Measurements from ENCODE around the gene ALMS1.
"Not testable (repeated sequence)": the region's sequence is repeated elsewhere in the genome, so short reads cannot be mapped to it uniquely, and the experiment has no call there.

ALMS1 gene

DNA sequence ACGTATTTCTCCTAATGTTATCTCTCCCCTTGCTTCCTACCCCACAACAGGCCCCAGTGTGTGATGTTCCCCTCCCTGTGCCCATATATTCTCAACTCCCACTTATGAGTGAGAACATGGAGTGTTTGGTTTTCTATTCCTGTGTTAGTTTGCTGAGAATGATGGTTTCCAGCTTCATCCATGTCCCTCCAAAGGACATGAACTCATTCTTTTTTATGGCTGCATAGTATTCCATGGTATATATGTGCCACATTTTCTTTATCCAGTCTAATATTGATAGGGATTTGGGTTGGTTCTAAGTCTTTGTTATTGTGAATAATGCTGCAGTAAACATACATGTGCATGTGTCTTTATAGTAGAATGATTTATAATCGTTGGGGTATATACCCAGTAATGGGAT, 119.2 kb downstream of the ALMS1 start:
- not testable (repeated sequence) for DNase-seq

DNA sequence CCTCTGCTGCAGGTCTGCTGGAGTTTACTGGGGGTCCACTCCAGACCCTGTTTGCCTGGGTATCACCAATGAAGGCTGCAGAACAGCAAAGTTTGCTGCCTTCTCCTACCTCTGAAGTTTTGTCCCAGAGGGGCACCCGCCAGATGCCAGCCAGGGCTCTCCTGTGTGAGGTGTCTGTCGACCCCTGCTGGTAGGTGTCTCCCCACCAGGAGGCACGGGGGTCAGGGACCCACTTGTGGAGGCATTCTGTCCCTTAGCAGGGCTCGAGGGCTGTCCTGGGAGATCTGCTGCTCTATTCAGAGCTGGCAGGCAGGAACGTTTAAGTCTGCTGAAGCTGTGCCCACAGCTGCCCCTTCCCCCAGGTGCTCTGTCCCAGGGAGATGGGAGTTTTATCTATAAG, 124.8 kb downstream of the ALMS1 start:
- DNase-seq: not testable (repeated sequence)

DNA sequence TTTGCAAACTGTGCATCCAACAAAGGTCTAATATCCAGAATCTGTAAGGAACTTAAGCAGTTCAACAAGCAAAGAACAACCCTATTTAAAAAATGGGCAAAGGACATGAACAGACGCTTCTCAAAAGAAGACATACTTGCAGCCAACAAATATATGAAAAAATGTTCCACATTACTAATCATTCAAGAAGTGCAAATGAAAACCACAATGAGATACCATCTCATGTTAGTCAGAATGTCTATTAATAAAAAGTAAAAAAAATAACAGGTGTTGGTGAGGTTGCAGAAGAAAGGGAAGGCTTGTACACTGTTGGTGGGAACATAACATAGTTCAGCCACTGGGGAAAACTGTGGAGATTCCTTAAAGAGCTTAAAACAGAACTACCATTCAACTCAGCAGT, 130.4 kb downstream of the ALMS1 start:
- DNase-seq: no peak

DNA sequence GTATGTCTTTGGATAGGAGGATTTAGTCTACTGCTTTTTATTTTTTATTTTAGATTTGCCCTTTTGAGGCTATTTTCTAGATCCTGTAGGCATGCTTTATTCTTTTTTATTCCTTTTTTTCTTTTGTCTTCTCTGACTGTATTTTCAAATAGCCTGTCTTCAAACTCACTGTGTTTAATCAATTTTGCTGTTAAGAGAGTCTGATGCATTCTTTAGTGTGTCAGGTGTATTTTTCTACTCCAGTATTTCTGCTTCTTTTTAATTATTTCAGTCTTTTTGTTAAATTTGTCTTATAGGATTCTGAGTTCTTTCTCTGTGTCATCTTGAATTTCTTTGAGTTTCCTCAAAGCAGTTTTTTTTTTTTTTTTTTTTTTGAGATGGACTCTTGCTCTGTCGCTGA, 143.1 kb downstream of the ALMS1 start:
- no peak for DNase-seq

DNA sequence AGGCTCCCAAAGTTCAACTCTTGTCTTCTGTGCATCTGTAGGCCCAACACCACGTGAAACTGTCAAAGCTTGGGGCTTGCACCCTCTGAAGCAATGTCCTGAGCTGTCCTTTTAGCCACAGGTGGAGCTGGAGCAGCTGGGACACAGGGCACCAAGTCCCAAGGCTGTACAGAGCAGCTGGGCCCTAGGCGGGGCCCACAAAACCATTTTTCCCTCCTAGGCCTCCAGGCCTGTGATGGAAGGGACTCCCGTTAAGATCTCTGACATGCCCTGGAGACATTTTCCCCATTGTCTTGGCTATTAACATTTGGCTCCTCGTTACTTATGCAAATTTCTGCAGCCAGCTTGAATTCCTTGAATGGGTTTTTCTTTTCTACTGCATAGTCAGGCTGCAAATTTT, 145.1 kb downstream of the ALMS1 start:
- DNase-seq: not testable (repeated sequence)

DNA sequence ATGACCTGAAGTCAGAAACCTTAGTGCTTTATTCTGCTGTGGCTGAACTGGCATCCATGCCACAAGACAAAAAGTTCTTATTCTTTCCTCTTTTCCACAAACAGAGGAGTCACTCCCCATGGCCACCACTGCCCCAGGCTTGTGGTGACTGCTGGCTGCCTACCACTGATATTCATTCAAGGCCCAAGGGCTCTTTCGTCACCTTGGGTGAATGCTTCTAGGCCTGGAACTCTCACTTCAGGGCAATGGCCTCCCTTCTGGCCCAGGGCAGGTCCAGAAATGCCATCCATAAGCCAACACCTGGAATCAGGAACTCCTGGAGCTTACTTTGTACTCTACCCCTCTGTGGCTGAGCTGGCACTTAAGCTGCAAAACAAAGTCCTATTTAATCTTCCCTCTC, 146.7 kb downstream of the ALMS1 start:
- DNase-seq: no peak

DNA sequence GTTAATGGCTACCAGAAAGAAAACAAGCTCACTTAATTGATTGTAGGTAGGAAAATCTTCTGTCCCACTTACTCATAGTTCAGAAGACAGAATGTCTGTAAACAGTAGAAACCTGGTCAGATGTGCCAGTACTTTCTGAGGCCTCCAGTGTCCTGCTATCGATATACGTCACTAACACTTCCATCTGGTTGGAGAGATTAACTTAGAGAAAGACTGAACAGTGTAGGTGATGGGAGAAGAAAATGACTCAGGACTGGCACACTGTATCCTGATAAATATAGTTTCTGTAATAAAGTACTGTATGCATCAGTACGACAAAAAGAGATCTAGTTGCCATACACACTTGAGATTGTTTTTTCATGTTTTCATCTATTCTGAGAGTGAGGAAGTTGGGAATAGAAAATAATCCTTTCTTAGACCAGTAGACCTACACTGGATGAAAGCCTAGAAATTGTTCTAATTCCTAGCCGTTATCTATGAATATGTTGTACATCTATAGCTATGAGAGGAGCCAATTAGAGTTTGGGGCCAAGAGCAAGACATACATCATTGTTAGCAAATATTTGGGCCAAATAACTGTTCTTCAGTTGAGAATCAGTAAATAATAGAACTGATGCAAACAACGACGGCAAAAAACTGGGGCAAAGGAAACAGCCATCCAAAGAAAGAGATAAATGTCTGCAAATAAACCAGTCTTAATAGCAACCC, 150.7 kb downstream of the ALMS1 start:
- DNase-seq: no peak

DNA sequence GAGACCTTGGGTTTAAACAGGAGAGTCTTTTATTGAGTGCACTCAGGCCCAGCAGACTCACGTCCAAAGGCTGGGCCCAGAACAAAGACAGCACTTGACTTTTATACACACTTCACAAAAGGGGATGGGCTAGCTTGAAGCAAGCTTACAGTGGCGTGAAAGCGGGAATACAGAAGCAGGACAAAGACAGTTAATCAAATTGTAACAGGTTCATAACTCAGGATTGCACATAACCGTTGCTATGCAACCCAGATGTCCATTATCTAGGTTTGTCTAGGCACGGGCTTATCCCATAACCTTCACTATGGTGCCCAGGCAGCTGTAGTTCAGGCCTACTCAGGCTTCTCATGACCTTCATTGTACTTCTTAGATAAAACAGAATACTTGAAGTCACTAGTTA, 175.2 kb downstream of the ALMS1 start:
- not testable (repeated sequence) for DNase-seq

DNA sequence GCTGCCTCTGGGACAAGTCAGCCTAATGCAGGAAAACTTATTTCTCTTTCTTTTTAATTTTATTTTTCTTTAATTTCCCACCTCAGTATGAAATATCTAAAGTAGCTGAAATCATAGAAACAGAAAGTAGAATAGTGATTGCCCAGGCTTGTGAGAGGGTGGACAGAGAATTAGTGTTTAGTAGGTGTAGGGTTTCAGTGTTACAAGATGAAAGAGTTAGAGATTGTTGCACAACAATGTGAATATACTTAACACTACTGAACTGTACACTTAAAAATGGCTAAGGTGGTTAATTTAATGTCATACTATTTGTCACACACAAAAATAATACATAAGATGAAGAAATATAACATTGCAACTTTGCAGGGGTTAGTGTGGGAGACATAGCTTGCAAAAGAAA, 175.8 kb downstream of the ALMS1 start:
- no peak for DNase-seq

DNA sequence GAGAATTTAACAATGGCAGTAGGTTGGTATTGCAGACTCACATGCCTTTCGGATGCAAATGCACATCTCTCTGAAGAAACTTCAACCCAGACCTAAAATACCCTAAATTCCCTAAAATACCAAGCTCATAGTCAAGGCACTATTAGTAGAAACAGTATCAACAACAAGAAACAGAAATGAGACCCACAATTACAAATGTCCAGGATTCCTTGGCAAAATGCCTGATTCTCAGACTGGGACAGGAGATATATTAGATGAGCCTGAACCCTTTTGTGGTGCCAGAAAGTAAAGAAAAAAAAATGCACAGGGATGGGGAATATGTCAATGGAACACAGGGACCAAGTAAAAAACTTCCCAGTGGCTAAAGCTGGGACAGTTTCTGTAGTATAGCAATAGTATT, 179.3 kb downstream of the ALMS1 start:
- no peak for DNase-seq

DNA sequence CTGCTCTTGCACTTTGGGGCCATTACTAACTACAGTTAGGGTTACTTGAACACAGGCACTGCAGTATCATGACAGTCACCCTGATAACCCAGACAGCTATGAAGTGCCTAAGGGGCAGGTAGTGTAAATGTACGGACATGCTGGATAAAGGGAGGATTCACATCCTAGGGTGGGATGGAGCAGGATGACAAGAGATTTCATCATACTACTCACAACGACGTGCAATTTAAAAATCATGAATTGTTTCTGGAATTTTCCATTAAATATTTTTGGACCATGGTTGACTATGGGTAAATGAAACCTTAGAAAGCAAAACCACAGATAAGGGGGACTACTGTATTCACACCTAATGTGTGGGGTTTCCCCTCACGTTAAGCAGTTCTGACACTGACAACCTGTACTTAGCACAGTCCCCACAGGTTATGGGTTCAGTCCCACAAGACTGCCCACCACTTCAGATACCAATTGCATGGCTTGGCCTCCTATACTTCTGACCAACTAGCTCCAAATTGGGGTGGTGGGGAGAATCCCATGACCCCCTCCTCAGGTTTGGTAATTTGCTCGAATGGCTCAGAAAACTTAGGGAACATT, 180.7 kb downstream of the ALMS1 start:
- DNase-seq: no peak

DNA sequence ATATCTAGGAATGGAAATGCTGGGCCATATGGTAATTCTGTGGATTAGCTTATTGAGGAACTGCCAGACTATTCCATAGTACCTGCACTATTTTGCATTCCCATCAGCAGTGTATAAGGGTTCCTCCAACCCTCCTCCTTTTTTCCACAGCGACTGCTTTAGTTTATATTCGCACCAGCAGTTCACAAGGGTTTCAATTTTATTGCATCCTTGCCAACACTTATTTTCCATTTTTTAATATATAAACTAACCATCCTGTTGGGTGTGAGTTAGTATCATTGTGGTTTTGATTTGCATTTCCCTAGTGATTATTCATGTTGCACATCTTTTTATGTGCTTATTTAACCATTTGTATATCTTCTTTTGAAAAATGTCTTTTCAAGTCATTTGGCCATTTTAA, 189.6 kb downstream of the ALMS1 start:
- no peak for DNase-seq

DNA sequence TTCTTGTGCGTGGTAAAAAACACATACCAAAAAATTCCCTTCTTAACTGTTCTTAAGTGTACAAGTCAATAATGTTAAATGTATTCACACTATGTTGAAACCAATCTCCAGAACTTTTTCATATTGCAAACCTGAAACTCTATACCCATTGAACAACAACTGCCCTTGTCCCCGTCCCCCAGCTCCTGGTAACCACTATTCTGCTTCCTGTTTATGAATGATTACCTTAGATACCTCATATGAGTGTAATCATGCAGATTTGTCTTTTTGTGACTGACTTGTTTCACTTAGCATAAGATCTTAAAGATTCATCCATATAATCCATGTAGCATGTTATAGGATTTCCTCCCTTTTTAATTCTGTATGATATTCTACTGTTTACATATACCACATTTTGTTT, 196.7 kb downstream of the ALMS1 start:
- no peak for DNase-seq

DNA sequence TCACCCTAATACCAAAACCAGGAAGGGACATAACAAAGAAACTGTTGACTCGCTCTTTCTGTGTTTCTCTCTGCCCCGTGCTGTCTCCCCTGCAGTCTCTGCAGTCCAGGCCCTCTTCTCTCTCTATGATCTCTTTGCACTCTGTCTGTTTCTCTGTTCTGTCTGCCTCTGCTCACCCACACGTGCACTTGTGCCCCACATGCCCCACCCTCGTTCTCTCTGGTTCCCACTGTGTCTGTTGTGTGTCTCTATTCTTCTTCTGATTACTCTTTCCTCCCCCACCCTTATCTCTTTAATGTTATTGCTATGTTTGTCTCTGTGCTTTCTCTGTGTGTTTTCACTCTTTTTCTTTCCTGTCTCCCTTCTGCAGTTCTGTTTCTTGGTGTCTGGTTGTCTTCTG, 202.5 kb downstream of the ALMS1 start:
- no peak for DNase-seq

DNA sequence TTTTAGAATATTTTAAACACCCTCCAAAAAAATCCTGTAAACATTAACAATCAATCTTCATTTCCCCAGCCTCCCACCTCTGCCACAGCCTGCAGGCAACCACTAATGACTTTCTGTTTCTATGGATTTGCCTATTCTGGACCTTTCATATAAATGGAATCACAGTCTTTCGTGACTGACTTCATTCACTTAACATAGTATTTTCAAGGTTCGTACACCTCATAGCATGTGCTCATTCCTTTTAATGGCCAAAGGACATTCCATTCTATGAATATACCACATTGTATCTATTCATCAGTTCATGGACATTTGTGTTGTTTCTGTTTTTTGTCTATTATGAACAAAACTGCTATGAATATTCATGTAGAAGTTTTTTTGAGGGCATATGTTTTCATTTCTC, 208.0 kb downstream of the ALMS1 start:
- DNase-seq: no peak

DNA sequence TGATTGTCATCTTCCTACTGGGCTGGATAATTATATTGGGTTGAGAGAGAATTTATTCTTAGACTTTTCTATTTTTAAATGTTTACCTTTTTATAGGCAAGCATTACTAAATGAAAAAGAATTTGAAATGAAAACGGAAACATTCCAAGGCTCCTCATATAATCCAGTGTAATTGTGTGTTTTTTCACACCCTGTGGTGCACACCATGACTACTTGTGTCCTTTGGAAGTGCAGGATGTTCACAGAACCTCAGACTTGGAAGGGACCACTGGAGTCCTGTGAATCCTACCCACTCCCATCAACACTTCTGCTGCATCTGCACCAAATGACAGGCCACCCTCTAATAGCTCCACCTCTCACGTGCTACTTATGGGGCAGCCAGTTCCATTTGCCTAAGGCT, 208.6 kb downstream of the ALMS1 start:
- no peak for DNase-seq

DNA sequence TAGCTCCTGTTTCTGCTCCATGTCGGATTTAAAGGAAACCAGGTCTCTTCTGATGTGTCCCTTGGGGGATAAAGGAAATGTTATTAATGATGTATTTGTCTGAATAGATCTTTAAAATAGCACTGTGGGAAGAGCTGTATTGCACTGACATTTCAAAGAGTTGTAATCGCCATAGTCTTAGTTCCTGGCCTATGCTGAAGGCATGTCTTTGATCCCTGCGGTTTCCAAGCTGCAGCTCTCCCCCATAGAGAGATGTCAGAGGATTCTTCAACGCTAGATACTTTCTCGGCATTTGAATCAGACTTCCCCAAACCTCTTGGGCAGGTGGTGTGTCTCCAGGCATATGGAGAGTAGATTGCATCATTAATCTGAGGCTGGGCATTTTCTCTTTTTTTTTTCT, 216.1 kb downstream of the ALMS1 start:
- DNase-seq: no peak

DNA sequence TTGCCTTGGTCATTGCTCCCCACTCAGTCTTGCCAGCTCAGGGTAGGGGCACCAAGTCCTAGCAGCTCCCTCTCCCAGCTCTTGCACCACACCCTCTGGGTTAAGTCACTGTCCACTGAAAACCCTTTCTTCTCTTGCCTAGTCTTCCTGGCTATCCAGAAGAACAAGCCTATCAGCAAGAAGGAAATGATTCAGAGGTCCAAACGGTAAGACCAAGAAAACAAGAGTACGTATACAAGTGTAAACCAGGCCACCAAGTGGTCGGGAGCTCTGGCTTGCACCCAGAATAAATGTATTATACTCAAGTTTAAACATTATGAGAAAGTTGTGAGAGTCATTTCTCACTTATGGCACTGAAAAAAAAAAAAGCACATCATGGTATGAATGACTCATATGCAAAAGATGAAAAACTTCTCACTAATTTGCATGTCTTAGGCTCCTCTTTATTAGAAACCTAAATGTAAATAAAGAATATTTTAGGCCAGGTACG, 217.5 kb downstream of the ALMS1 start:
- not testable (repeated sequence) for DNase-seq

DNA sequence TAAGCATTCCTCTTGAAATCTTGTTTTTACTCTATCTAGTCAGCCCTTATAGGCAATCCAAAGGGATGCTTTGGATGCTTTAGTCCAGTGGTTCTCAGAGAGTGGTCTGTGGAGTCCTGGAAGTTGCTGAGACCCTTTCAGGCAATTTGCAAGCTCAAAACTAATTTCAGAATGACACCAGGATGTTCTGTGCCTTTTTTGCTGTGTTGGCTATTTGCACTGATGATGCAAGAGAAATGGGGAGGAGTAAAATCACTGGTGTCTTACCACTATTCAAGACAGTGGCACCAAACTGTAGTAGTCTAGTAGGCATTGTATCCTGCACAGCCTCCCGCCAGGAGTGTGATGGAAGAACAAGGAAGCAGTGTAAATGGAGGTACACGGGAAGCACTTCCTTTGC, 219.0 kb downstream of the ALMS1 start:
- not testable (repeated sequence) for DNase-seq

DNA sequence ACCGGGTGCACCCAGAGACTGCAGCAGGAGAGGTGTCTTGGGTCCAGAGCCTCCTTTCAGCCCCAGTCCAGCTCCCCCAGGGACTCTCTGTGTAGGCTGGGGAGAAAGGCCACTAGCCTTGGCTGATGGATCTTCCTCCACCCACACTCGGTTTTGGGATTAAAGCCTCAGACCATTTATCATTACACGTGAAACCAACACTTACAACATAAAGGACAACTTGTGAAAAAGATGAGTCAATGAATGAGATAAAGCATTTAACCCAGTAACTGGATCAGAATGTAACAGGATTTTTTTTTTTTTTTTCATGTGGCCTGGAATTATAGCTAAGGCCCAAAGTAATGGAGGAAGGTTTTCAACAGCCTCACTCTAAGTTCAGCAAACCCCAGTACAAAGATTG, 224.5 kb downstream of the ALMS1 start:
- no peak for DNase-seq

DNA sequence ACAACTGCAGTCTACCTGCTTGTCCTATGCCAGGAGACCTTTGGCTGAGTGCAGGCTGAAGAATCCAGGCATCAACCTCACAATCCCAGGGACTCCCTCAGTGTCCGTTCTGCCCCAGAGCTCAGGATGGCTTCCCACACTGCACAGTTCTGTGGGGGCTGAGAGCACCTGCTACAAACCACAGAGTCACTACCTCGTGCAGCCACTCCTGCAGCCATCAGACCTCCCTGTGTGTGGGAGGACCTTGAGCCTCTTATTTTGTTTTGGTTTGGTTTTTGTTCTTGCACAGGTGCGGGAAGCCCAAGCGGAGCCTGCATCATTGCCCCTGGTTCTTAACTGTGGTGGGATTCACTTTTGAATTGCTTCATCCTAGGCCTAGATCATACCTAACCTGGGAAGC, 225.6 kb downstream of the ALMS1 start:
- DNase-seq: no peak

DNA sequence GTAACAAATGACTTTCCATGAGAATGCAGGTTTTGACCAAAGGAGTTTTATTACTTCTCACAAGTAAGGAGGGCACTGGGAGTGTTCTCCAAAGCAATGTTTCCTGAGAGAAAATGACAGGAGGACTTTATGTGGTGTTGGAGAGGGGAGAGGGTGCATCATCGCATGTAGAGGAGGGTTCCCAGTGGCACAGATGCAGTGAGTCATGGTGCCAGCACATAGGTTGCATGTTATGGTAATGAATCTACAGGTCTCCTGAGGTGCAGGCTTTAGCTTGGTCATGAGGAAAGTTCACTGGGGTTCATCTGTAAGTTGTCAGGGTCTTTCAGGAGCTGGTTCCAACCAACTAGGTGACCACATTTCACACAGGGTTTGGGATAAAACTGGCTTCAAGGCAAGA, 226.2 kb downstream of the ALMS1 start:
- no peak for DNase-seq

DNA sequence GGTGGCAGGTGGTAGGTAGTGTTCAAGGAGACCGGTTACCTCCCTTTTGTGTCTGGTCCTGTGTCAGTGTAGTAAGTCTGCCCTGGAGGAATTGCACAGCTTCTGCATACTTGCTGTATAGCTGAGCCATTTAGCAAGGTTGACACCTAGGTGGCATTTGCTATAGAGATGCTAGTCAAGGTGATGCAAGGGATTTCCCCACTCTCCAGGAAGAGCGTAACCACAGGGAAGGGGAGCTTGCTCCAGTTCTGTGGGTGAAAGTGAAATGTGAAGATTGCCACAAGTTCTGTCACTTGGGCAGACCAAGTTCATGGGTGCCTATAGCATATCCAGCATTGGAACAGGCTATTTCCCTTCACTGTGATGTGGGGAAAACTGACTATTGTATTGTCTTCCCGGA, 228.5 kb downstream of the ALMS1 start:
- no peak for DNase-seq

DNA sequence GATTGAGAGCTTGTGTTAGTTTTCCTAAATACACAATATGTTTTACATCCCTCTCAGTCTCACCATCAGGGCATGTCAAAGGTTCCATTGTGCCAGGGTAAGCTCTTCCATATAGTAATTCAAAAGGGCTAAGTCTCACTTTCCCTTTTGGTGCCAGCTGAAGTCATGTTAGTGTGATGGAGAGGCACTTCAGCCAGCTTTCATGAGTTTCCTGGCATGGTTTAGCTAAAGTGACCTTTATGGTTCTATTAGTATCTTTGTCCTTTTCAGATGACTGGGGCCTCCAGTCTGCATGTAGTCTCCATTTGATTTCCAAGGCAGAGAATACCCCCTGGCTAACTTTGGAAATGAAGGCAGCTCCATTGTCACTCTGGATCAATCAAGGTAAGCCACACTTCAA, 229.4 kb downstream of the ALMS1 start:
- DNase-seq: no peak

DNA sequence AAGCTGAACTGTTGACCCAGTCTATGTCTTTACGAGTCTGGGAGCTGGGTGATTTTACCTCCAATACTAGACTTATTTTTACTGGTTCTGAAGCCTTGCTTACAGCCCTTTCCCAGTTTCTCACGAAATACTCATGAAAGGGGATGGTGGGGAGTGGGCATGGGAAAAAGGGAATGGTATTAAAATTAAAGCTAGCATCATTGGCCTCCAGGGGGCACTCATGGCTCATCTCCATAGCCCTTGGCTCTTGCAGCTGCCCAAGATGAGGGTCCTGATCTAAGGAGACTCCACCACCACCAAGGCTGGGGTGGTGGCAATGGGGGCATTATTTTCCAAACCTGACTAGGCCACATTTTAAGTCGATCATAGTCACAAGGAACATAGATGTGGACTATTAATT, 234.3 kb downstream of the ALMS1 start:
- not testable (repeated sequence) for DNase-seq
